HG03064 (cell line): ENCODE results near the gene AGAP2.

Experiments used
- ATAC-seq: cut with Tn5 transposase; IDR thresholded peaks from one replicate; pipeline ENCODE4 v1.9.1; 2021; ENCODE audit warnings: low read depth; ENCODE audit not compliant: unreplicated experiment

The AGAP2 gene

GRCh38 chr12:57769594-57769993 lies 31.1 kb upstream of the AGAP2 start:
- no peak for ATAC-seq

GRCh38 chr12:57767876-57768275 lies 29.3 kb upstream of the AGAP2 start:
- ATAC-seq, result no peak

- ATAC-seq, result no peak
Observed at GRCh38 chr12:57767305-57767698, 28.8 kb upstream of the AGAP2 start.

DNA sequence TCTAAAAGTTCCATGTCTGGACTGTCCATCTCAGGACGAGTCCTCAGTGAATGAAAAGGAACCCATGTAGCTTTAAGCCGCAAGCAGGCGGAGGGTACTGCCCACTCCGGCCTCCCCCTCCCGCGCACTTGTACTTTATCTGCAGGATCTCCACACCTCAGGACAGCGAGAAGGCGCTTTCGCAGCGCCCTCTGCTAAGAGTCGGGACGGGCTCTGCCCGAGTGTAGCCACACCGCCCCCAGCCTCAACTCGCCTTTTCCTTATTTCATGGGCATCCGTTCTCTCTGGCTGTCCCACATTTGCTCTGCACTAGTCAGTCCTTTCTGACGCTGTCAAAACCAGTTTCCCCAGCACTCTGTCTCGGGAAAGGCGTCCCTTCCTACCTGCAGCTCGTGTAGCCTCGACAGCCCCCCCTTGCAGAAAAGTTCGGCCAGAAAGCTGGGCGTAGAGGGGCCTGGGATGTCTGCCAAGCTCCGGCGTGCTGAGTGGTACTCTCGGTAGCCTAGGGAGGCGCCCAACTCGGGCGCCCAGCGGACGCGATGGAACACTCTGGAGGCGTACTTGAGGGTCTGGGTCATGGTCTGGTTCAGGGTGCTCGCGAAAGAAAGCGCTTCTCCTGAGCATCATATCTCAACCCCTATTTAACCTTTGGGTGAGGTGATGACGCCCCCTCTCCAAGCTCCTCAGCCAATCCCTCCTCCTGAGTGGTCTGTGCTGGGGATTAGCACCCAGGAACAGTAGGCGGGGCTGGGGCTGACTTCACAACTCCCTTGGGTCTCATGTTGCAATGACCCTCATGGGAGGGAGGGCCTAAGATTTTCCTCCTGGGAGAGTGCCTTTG lies 28.1 kb upstream of the AGAP2 start, which contains the start of gene CYP27B1:
Gene CYP27B1, minus strand, starts transcription at position 615 of the 841 bp plus-strand sequence. Its CDS starts 37 bp downstream, at position 578.
- no peak for ATAC-seq

GRCh38 chr12:57765698-57766463 lies 27.3 kb upstream of the AGAP2 start:
- ATAC-seq, result no peak

DNA sequence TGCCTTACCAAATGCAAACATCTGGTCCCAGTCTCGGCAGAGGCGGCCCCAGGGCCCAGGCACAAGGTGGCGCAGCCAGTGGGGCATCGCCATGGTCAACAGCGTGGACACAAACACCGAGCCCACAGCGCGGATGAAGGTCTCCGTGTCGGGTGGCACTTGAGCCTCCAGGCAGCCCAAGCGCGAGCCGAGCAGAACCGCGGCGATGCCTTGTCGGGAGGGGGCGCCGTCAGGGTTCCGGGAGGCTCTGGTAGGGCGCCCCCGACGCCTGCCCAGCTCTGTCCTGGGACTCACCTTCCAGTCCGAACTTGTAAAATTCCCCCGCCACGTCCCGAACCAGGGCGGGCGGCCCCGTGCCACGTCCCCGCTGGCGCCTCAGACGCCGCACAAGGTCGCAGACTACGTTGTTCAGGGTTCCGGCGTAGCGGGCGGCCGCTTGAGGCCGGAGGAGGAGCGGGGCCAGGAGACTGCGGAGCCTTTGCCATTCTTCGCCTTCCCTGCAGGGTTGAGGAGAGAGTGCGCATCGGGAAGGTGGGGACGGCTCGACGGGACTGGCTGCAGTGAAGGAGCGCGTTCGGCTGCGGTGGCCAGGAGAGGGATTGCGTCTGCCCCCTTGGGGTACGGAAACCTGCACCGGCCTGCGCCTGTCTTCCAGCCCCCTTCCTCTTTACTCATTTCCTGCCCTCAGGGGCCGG lies 26.6 kb upstream of the AGAP2 start:
- ATAC-seq, result peak; percentile 57

GRCh38 chr12:57764662-57765002 lies 26.1 kb upstream of the AGAP2 start:
- no peak for ATAC-seq

DNA sequence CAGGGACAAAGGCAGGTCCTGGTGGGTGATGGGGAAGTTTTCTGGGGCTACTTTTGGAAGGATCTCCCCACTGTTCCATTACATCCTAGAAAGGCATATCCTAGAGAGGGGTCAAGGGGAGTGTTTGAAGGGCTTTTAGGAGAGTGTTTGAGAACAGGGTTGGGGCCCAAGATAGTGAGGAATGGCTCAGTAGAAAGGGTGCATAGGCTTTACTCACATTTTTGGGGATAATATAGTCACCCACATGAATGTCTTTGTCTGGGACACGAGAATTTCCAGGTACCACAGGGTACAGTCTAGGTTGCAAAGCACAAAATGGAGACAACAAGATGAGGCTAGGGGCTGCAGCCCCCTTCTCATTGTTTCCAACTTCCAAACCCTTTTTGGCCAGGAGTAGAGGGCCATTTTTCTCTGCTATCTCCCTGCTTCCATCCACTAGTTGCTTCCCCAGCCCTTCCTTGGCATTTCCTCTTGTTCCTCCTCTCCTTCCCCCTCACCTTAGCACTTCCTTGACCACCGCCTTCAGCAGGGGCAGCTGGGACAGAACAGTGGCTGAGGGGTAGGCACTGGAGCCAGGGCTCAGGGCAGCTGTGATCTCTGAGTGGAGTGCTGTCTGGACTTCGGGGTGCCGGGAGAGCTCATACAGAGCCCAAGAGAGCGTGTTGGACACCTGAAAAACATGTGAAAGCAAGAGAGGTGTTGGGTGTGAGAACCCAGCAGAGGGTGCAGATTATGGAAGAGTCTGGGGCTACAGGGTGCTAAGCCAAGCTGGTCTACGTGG lies 25.5 kb upstream of the AGAP2 start:
- ATAC-seq, result no peak

GRCh38 chr12:57762463-57762862 lies 23.9 kb upstream of the AGAP2 start:
- ATAC-seq, result no peak

DNA sequence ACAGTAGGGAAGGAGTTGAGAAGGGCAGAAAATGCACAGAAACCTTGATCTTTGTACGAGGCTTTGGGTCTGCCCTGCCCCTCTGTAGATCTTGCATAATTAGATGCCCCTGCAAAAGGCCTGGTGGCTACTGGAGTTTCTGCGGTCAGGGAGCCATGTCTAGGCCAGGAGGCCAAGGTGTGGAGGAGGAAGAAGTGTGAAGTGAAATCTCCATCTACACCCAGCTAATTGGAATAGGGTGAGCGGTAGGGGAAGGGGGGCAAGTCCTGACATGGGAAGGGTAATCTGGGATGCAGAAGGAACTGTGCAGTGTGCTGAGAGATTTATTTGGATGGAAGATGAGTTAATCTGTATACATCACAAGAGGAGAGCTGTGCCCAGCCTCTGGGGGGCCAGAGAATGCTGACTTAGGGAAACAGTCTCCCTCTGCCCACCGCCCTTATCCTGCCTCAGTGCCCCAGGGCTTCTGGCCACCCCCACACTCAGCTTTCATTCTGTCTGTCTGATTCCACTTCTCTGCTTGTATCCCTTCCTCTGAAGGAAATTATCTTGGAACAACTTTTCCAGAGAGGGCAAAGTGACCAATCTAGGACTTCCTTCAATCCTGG lies 23.0 kb upstream of the AGAP2 start:
- no peak for ATAC-seq

DNA sequence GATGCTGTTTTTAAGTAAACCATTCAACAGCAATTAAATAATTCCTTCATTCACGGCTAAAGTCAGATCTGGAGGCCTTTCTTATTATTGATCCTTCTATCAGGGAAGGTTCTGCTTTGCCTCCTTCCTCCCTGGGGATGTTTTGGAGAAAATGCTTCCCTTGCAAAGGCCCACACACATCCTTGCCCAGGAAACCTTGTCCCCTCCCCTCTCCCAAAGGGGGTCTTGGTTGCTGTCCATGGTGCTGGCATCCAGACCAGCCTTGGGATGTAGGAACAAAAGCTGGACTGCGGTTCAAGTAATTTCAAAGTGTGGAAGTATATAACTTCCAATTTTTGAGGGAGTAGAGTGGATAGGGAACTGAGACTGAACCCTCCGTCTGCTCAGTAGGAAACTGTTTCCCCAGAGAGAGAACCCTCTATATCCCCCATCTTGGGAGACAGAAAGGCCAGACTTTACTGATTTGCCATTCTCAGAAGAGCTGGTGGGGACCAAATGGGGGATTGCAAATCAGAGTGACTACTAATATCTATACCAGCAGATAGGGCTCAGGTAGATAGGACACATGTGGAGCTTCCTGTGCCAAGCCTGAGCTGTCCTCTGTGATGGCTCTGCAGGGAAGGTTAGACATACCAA lies 21.9 kb upstream of the AGAP2 start:
- no peak for ATAC-seq

- no peak for ATAC-seq
Observed at GRCh38 chr12:57759360-57759980, 20.9 kb upstream of the AGAP2 start.

- no peak for ATAC-seq
Observed at GRCh38 chr12:57758552-57759359, 20.2 kb upstream of the AGAP2 start.

DNA sequence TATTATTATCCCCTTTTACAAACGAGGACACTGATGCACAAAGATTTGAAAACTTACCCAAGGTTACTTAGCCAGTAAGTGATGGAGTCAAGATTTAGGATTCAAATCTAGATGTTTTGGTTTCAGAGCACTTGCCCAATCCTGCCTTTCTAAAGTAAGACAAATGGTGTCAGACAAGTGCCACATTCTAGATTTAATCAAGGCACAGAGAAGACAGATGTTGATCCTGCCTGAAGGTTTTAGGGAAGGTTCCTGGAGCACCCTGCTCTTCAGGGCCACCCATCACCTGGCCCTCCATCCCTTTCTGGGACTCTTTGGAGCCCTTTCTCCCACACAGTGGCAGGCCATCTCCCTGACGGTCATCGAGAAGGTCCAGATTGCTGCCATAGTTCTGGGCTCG lies 19.2 kb upstream of the AGAP2 start:
- ATAC-seq, result no peak

GRCh38 chr12:57756406-57757341 lies 18.1 kb upstream of the AGAP2 start:
- ATAC-seq, result no peak

DNA sequence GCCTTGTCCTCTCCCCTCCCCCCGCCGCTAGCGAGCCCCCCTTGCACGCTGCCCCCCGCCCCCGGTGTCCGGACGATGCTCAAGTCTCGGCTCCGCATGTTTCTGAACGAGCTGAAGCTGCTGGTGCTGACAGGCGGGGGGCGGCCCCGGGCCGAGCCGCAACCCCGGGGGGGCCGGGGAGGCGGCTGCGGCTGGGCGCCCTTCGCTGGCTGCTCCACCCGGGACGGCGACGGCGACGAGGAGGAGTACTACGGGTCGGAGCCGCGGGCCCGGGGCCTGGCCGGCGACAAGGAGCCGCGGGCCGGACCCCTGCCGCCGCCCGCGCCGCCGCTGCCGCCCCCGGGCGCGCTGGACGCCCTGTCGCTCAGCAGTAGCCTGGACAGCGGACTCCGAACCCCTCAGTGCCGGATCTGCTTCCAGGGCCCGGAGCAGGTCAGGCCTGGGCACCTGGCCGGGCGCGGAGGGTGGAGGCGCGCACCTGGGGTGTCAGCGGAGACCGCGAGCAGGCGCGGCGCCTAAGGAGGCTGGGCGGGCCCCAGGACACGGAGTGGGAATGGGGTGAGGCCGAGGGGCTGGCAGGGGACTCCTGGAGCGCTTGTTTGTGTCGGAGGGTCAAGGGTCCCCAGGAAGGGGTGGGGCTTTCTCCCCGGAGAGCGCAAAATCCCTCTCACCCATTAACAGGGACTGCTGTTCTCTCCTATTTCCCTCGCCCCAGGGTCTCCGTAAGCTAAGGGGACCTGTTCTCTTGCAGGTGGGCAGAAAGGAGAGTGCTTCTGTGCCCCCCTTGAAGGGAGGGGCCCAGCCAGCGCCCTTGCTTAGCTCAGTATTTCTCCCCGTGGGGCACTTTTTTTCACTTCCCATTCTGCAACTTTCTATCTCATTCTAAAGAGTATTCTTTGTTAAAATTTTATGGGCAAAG lies 17.2 kb upstream of the AGAP2 start:
- ATAC-seq, result no peak

DNA sequence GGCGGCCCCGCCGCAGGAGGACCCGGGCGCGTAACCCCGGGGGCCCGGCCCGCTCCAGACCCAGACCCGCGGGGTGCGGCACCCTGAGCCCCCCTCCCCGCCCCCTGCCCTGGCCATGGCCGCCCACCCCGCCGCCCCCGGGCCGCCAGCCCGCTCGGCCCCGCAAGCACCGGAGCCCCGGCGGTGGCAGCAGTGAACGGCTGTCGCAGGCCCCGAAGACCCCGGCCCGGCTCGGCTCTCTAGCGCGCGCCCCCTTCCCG lies 16.6 kb upstream of the AGAP2 start:
- no peak for ATAC-seq
